T47D (cell line): ENCODE measurements around the gene ARHGEF2.

ENCODE experiments used
- DNase-seq, 2 experiments: peaks; one replicate each; pipeline versions ENCODE4 v3.0.0 to v3.0.0-alpha.2; 2011 to 2012; ENCODE audit warnings: low read depth in 1 of 2, low spot score in 1 of 2
- JUND ChIP-seq: IDR thresholded peaks from 2 replicates; pipeline ENCODE4 v1.6.1; 2012; ENCODE audit warnings: low read depth
- in situ Hi-C: cut with HindIII; loops from 2 replicates; pipeline ENCODE4 v1.10.0; 2016; ENCODE audit warnings: low sequenced_read_pairs, low pct_unique_long_range_greater_than_20kb

ARHGEF2 gene

GRCh38 chr1:155978325-155978972, at the start of gene ARHGEF2:
Gene ARHGEF2, minus strand, starts transcription at chr1:155978547. Its CDS starts 120 bp downstream, at chr1:155978427.
- in situ Hi-C loops, result no loop called here
- no peak for TF ChIP-seq JUND
- peak; percentile 79 to 83 for DNase-seq

GRCh38 chr1:156026588-156026987, 48.2 kb upstream of the ARHGEF2 start:
- no peak for TF ChIP-seq JUND
- in situ Hi-C loops, result no loop called here
- no peak for DNase-seq

- DNase-seq, result peak; percentile 75
- in situ Hi-C loops, result no loop called here
- TF ChIP-seq JUND, result no peak
Observed at GRCh38 chr1:156025876-156026275, 47.5 kb upstream of the ARHGEF2 start.

DNA sequence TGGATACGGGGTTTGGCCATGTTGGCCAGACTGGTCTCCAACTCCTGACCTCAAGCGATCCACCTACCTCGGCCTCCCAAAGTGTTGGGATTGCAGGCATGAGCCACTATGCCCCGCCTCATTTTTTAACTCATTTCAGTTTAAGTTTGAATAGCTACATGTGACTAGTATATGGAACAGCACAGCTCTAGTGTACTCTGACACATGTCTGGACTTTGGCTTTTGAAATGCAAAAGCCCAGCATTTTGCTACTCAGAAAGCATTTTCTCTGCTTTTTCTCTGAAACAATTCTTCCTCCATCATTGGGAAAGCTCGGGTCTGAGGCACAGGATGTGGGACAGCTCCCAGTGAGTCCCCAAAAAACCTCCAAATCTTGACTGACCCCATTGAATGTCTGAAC, 46.5 kb upstream of the ARHGEF2 start:
- DNase-seq, result no peak
- no peak for TF ChIP-seq JUND
- in situ Hi-C loops, result no loop called here

DNA sequence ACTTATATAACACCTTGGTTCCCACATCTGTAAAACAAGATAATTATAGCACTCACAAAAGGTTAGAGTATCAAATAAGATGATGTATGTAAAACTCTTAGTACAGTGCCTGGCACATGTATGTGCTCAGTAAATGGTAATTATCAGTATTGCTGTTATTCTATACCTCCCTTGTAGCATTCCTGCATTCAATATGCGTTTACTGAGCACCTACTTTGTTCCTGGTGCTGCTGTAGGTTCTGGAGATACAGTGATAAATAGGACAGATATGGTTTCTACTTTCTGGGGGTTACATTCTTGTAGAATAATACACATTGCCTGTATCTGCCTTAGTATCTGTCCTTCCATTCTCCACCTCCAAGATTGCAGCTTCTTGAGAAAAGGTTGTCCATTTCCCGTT, 43.6 kb upstream of the ARHGEF2 start:
- no peak for TF ChIP-seq JUND
- DNase-seq, result no peak
- in situ Hi-C loops, result no loop called here

DNA sequence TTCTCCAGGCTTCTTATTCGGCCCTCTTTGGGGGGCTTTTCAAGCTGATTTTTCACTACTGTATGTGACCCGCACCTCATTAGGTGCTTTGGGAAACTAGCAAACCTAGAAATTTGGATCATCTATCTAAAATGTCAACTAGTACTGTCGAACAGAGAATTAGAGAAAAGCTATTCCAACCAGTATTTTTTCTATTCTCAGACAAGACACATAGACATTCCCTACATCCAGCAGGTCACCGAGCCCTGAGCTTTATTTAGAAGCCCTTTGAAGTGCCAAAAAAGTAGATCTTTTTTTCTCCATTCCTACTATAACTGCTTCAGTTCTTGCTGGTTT, 42.7 kb upstream of the ARHGEF2 start:
- TF ChIP-seq JUND, result no peak
- in situ Hi-C loops, result no loop called here
- no peak for DNase-seq

DNA sequence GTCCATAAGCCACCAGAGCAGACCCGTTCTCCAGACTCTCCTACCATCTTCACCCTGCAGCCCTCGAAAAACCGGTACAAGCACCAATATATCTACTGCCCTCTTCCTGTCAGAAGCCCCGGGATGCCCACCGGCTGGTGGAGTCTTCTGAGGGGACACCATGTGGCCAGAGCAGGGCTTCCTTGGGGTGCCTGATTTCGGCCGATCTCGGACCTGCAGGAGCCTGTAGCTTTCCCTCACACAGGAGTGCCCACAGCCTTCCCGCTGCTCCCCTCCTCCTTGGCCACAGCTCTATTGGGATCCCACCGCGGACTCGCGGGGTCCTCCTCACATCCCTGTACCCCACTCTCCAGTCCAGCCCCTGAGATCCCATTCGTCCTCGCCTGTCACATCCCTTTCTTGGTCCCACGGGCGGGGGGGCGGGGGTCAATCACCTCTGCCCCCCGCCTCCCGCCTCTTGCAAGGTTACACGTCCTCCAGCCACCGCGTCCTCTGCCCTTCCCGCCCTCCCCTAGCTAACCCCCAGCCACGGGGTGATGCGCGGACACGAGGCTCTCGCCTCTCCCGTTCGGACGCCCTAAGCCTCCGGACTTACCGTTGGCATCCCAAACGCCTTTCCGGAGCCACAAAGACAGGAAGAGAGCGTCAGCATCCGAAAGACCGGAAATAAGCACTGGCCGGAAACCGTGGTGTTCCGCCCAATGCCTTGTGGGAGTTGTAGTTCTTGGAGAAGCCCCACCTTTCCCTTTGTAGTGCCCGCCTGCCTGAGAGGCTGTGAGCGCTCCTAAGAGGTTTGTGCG, 42.1 kb upstream of the ARHGEF2 start, which contains the start of gene SSR2:
Gene SSR2, minus strand, starts transcription at position 659 of the 800 bp plus-strand sequence. CDS start 784 bp downstream, outside the sequence.
- TF ChIP-seq JUND, result no peak
- in situ Hi-C loops, result no loop called here
- peak; percentile 94 to 97 for DNase-seq

DNA sequence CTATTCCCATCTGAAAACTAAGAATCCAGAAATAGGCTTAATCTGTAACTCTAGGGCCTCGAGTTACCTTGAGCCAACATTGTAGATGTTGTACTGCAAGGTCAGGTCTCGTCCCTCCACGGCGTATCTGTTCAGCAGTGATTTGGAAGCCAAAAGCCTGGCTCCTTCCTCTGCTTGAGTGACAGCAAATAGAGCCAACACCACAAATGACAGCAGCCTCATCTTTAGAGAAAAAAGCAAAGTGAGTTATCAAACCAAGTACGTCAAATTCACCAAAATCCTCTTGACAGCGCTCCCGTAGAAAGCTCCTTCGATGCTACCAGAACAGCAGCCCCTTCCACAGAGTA, 41.6 kb upstream of the ARHGEF2 start:
- in situ Hi-C loops, result no loop called here
- no peak for DNase-seq
- no peak for TF ChIP-seq JUND

DNA sequence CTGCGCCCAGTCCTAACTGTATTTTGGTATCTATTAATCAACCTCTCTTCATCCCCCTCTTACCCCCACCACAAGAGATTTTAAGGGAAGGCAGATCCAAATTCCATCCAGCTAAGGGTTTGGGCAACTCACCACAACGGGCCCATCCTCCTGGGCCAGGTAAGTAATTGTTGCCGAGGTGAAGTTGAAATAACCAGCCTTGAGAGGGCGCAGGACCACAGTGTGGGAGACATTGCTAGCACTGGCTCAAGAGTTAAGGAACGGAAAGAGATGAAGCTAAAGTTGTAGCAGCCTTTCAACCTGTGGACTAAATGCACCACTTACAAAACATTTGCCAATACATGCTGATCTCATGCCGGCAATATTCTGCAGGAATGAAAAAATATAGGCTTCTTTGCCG, 36.5 kb upstream of the ARHGEF2 start:
- in situ Hi-C loops, result no loop called here
- no peak for TF ChIP-seq JUND
- peak in 1 of 2 experiments; percentile 35 for DNase-seq

- no peak for TF ChIP-seq JUND
- DNase-seq, result no peak
- in situ Hi-C loops, result no loop called here
Observed at GRCh38 chr1:156012051-156012817, 33.9 kb upstream of the ARHGEF2 start.

- TF ChIP-seq JUND, result no peak
- DNase-seq, result no peak
- in situ Hi-C loops, result no loop called here
Observed at GRCh38 chr1:156009404-156009803, 31.1 kb upstream of the ARHGEF2 start.

DNA sequence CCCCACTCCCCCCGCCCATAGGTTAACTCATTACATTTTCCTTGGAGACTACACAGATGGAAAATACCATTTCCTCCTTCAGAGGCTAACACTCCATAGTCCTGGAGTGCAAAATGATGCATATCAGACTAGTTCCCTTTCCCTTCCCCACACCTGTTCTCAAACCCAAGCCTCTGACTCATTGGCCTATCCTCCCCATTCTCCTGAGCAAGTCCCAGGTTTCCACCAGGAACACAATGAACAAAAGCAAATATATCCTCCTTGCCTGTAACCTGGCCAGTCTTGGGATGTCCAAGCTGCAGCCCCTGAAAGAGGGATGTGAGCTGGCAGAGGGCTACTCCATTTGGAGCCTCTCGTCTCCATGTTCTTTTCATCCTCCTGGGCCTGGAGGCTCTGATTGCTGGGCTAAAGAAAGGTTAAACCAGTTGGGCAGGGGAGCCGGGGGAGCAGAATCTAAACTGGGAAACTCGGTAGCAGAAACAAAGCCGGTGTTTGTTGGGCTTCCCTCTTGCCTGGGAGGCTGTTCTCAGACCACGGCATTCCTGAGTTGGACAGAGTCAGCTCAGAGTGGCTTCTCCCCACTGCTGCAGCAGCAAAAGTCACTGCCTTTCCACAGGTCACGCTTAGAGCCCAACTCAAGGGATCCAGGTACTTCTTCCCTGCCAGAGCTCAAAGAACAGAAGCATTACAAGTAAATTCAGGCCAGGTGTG, 28.5 kb upstream of the ARHGEF2 start:
- TF ChIP-seq JUND, result no peak
- in situ Hi-C loops, result no loop called here
- peak in 1 of 2 experiments; percentile 67 for DNase-seq
